LHCN-M2 (cell line): Measurements from ENCODE around the gene FGD3. TPM values are rescaled to one million over a fixed set of nuclear protein-coding genes. Genes with fewer than 3 reads are reported as not detected.
"Not testable (repeated sequence)": the region's sequence is repeated elsewhere in the genome, so short reads cannot be mapped to it uniquely, and the experiment has no call there.

Source experiments
- DNase-seq: peaks from one replicate; pipeline ENCODE4 v3.0.0-alpha.2; 2012; ENCODE audit warnings: low read depth
- total RNA-seq: library from RNA; depleted of rRNA; stranded (reverse); fragments of >200 nt; gene quantifications from 2 replicates; pipeline ENCODE4 v1.2.3, GENCODE V29; 2014

FGD3 gene
- total RNA-seq, 1 experiment from 2014 or later, result not detected

- no peak for DNase-seq
Measured at GRCh38 chr9:92977279-92977678, 30.0 kb downstream of the FGD3 start.

- no peak for DNase-seq
Measured at GRCh38 chr9:92978345-92978875, 31.1 kb downstream of the FGD3 start.

GRCh38 chr9:92979283-92980056 is 32.1 kb downstream of the FGD3 start:
- no peak for DNase-seq

DNA sequence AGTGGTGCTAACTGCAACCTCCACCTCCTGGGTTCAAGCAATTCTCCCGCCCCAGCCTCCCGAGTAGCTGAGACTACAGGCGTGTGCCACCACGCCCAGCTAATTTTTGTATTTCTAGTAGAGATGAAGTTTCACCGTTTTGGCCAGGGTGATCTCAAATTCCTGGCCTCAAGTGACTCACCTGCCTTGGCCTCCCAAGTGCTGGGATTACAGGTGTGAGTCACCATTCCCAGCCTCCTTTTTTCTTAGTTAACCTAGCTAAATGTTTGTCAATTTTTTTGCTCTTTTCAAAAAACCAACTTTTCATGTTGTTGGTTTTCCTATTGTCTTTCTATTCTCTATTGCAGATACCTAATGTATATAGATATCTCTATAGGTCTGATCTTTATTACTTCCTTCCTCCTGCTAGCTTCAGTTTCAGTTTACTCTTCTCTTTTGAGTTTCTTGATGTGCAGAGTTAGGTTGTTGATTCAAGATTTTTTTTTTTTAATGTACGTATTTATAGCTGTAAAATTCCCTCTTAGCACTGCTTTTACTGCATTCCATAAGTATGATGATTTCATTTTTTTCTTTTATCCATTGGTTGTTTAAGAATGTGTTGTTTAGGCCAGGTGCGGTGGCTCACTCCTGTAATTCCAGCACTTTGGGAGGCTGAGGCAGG is 32.9 kb downstream of the FGD3 start:
- DNase-seq, result no peak

- DNase-seq, result no peak
Measured at GRCh38 chr9:92982130-92982529, 34.8 kb downstream of the FGD3 start.

DNA sequence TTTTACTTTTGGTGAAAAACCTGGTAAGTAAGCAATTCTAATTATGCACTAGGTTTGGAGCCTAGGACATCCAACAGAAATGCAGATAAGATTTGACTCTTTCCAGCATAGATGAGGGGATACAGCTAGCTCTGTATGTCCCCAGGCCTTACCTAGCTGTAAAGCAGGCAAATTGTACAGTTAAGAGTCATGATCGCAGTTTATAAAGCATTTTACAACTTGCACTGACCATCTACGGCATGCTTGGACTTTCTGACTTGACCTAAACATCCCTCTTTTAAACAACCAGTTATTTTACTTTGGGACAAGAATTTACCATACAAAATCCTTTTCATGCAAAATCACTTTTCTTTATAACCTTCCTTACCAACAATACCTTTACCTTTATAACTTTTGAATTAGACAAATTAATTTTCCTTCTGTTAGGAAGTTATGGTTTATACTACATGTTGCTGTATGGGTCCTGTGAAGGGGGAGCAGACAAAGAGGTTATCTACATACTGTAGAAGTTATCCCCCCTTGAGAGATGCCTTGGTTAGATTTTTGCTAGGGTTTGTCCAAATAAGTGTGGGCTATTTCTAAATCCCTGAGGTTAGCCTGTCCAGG is 36.8 kb downstream of the FGD3 start:
- DNase-seq, result peak; percentile 31

DNA sequence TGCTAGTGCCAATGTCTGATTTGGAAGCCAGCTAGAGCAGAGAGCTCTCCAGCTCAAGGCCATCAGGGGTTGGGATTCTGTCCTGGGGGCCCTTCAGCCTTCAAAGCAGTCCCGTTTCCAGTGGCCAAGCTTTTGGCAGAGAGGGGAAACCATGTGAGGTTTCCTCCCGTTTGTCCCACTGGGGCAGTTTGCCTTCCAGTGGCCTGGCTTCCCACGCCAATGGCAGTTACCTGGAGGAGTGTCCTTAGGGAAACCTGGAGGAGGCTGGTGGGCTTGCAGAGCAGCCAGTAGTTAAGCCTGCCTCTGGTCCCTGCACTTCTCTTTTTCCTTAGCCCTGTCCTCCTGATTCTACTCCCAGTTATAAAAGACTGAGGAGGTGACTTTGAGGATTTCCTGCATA is 37.7 kb downstream of the FGD3 start:
- DNase-seq, result no peak

DNA sequence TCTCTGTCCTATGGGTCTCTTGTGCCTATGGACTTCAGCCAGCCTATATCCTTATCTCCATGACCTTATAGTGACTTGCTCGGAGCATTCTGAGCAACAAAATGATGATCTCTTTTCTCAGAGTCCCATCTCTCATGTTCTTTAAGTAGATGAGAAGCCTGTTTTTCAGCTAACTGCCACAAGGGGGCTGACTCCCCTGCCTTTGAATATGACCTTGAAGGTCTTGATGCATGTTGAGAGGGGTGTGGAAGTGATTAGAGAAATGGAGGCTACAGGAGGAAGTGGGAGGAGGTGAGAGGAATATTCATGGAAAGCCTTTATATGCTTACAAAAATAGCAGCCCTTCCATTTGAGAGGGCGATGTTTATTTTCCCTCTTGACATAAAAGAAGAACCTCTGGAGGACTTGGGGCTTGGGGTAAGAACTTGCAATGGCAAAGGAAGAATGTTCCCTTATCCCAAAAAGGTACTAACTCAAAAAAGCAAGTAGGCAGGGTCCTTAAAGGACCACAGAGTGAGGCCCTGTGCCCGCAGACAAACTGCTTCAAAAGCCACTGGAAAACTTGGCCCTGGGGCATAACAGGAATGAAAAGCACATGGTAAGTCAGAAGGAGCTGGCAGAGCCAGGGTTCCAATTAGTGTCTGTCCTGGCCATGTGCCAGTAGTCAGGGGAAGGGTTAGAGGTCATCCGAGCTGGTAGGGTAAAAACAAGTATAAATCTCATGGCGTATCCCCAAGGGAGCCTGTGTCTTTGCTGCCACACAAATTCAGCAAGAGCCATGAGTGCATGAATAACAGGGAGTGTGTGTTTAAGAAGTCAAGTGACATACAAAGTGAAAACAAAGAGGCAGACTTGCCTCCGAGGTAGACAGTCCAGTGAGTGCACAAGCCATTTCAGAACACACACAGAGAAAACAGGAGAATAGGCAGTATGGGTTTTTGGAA is 39.1 kb downstream of the FGD3 start:
- DNase-seq, result no peak

- no peak for DNase-seq
Measured at GRCh38 chr9:92988215-92988768, 41.0 kb downstream of the FGD3 start.

DNA sequence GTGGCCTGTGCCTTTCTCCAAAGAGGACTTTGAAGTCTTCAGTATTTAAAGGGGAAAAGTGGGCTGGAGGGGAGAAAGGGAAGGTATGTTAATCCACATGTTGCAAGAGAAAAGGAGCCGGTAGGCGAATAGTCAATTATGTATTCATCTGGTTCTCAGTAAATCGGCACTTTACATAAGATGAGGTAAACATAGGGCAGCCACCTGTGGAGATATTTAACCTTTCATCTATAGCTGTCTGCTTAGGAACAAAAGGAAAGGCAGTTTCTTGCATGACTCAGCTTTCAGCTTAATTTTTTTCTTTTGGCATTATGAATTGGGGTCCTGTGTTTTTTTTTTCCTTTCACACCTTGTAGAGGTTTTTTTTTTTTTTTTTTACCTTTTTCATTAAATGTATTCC is 42.2 kb downstream of the FGD3 start:
- no peak for DNase-seq

GRCh38 chr9:92990461-92990860 is 43.1 kb downstream of the FGD3 start:
- no peak for DNase-seq

DNA sequence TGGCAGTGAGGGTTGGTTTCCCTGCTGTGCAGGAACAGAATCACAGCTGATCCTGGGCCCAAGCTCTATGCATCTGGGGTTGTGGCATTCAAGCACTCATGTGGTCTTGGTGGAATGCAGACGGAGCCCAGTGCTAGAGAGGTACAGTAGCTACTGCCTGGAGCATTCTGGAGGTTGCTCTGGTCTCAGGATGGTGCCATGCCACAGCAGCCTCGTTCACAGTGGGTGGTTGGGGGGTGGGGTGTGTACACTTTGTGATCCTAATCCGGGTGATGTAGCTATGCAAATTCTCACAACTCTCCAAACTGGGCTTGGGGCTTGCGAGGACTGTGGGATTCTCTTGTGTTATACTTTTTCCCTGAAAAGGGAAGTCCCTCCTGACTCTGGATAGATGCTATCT is 45.2 kb downstream of the FGD3 start:
- no peak for DNase-seq

- DNase-seq, result not testable (repeated sequence)
Measured at GRCh38 chr9:92998871-92999270, 51.5 kb downstream of the FGD3 start.

- no peak for DNase-seq
Measured at GRCh38 chr9:93001031-93001430, 53.7 kb downstream of the FGD3 start.

GRCh38 chr9:93002700-93003099 is 55.4 kb downstream of the FGD3 start:
- no peak for DNase-seq

- DNase-seq, result peak; percentile 10
Measured at GRCh38 chr9:93003552-93004407, 56.5 kb downstream of the FGD3 start.

DNA sequence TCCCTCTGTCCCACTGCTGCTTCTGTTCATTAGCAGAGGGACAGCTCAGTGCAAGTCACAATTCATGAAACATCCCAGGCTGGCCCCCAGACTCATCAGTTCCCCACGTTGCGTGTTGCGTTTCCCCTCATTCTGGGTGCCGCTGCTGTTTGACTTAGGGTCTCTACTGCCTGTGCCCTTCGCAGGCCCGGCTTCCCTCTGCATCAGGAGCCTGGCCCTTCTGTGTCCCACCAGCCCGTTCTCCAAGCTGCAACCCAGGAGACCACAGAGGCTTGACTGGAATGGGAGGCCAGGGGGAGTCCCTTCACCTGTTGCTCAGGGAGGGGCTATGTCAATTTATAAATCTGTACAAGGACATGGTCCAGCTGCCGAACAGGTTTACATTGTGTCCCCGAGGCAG is 57.2 kb downstream of the FGD3 start:
- no peak for DNase-seq

GRCh38 chr9:93005876-93006275 is 58.6 kb downstream of the FGD3 start:
- no peak for DNase-seq

- DNase-seq, result no peak
Measured at GRCh38 chr9:93007529-93008058, 60.3 kb downstream of the FGD3 start.

DNA sequence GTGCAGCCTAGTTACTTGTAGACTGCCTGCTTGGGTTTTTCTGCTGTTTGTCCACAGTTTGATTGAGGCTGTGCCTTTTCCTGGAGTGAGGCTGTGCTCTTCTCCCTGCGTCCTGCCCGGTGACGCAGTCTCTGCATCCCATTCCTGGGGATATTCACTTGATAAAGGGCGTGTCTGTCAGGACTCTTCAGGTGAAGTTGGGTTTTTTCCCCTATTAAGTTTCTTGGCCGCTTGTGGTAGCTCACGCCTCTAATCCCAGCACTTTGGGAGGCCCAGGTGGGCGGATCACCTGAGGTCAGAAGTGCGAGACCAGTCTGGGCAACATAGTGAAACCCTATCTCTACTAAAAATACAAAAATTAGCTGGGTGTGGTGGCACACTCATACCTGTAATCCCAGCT is 61.1 kb downstream of the FGD3 start:
- DNase-seq, result no peak
